Colon (tissue), 2 donors: ENCODE measurements around the gene LRIG2.
"Not testable (repeated sequence)": the region's sequence is repeated elsewhere in the genome, so short reads cannot be mapped to it uniquely, and the experiment has no call there.

Source experiments
- FAIRE-seq: peaks from 2 replicates; lab custom pipeline; 2012; peaks lifted over from hg19 to GRCh38; lab: Jason Lieb, UNC
- donor health status: control.
- donor health status: control.

Gene LRIG2

GRCh38 chr1:113129529-113130185 lies 56.7 kb downstream of the LRIG2 start:
- no peak for FAIRE-seq

- no peak for FAIRE-seq
These were observed 60.0 kb downstream of the LRIG2 start for GRCh38 chr1:113133038-113133437.

GRCh38 chr1:113133759-113134158 lies 60.8 kb downstream of the LRIG2 start:
- FAIRE-seq = no peak

GRCh38 chr1:113135460-113135859 lies 62.5 kb downstream of the LRIG2 start:
- no peak for FAIRE-seq

GRCh38 chr1:113136476-113136875 lies 63.5 kb downstream of the LRIG2 start:
- FAIRE-seq = no peak

- no peak for FAIRE-seq
These were observed 64.6 kb downstream of the LRIG2 start for GRCh38 chr1:113137563-113137962.

- FAIRE-seq = no peak
These were observed 65.8 kb downstream of the LRIG2 start for GRCh38 chr1:113138778-113139177.

- FAIRE-seq = no peak
These were observed 67.2 kb downstream of the LRIG2 start for GRCh38 chr1:113140176-113140575.

GRCh38 chr1:113140588-113141446 lies 67.8 kb downstream of the LRIG2 start:
- no peak for FAIRE-seq

GRCh38 chr1:113141650-113142473 lies 68.9 kb downstream of the LRIG2 start:
- FAIRE-seq = no peak

GRCh38 chr1:113142791-113143190 lies 69.8 kb downstream of the LRIG2 start:
- FAIRE-seq = no peak

- FAIRE-seq = no peak
These were observed 73.5 kb downstream of the LRIG2 start for GRCh38 chr1:113146242-113147072.

GRCh38 chr1:113147073-113147625 lies 74.2 kb downstream of the LRIG2 start:
- FAIRE-seq = no peak

- no peak for FAIRE-seq
These were observed 74.8 kb downstream of the LRIG2 start for GRCh38 chr1:113147826-113148225.

GRCh38 chr1:113150494-113150893 lies 77.5 kb downstream of the LRIG2 start:
- FAIRE-seq = not testable (repeated sequence)

GRCh38 chr1:113153116-113153803 lies 80.3 kb downstream of the LRIG2 start:
- FAIRE-seq = no peak

GRCh38 chr1:113156368-113156767 lies 83.4 kb downstream of the LRIG2 start:
- FAIRE-seq = no peak

- not testable (repeated sequence) for FAIRE-seq
These were observed 85.7 kb downstream of the LRIG2 start for GRCh38 chr1:113158743-113159142.

GRCh38 chr1:113166473-113166872 lies 93.5 kb downstream of the LRIG2 start:
- no peak for FAIRE-seq

GRCh38 chr1:113168946-113169345 lies 95.9 kb downstream of the LRIG2 start:
- no peak for FAIRE-seq

- FAIRE-seq = no peak
These were observed 96.6 kb downstream of the LRIG2 start for GRCh38 chr1:113169591-113169990.
